ENCODE data around the gene ZNF207.
A peak's percentile ranks its signal among the peaks of the same experiment; 100 is the strongest.

ZNF207 gene

GRCh38 chr17:32330147-32330546, 19.8 kb upstream of the ZNF207 start:
- TF ChIP-seq CTCF (IDR thresholded peaks at IDR 0.05; ENCODE audit: insufficient read depth, low read length, missing control alignments), result no peak

GRCh38 chr17:32331243-32332040, 18.5 kb upstream of the ZNF207 start:
- TF ChIP-seq CTCF (IDR thresholded peaks at IDR 0.05; ENCODE audit: insufficient read depth, low read length, missing control alignments), result no peak
- CTCF ChIA-PET, result interaction anchor here (5.4 kb wide), 1 partner anchor 13 kb away, joined by 47 read pairs; no protein-coding TSS in a partner anchor
- DNase-seq (ENCODE audit: low read depth, low spot score), result no peak
- no peak overlapping the region for H3K4me3 ChIP-seq (ENCODE audit: low read depth, low read length)
- POLR2A ChIA-PET, result no interaction called here

More at GRCh38 chr17:32330147-32330546, 19.8 kb upstream of the ZNF207 start:
- ChIA-PET POLR2A (no interaction called here), CTCF (interaction anchor here (5.4 kb wide), 1 partner anchor 12 kb away, joined by 47 read pairs; no protein-coding TSS in a partner anchor)
- no peak for DNase-seq (ENCODE audit: low read depth, low spot score)
- H3K4me3 ChIP-seq (ENCODE audit: low read depth, low read length), result no peak overlapping the region

GRCh38 chr17:32333187-32333586, 16.8 kb upstream of the ZNF207 start:
- DNase-seq (ENCODE audit: low read depth, low spot score), result no peak
- CTCF ChIA-PET, result interaction anchor here (0.7 to 1.5 kb wide), 6 partner anchors 10 to 130 kb away, joined by 3 read pairs; no protein-coding TSS in a partner anchor
- no peak for TF ChIP-seq CTCF (IDR thresholded peaks at IDR 0.05; ENCODE audit: insufficient read depth, low read length, missing control alignments)
- H3K4me3 ChIP-seq (ENCODE audit: low read depth, low read length), result no peak overlapping the region
- POLR2A ChIA-PET, result no interaction called here

- POLR2A ChIA-PET, result interaction anchor here (0.7 kb wide), 2 partner anchors 11 to 16 kb away, joined by 3 read pairs; no protein-coding TSS in a partner anchor
- H3K4me3 ChIP-seq (ENCODE audit: low read depth, low read length), result no peak overlapping the region
- no peak for TF ChIP-seq CTCF (IDR thresholded peaks at IDR 0.05; ENCODE audit: insufficient read depth, low read length, missing control alignments)
- DNase-seq (ENCODE audit: low read depth, low spot score), result no peak
- CTCF ChIA-PET, result interaction anchor here (0.7 to 1.5 kb wide), 9 partner anchors 9 to 121 kb away, joined by 3 to 6 read pairs (median 3); no protein-coding TSS in a partner anchor
Observed at GRCh38 chr17:32335046-32335445, 14.9 kb upstream of the ZNF207 start.

- CTCF ChIA-PET, result interaction anchor here (0.7 to 1.3 kb wide), 5 partner anchors 8 to 25 kb away, joined by 3 to 6 read pairs (median 3); no protein-coding TSS in a partner anchor
- TF ChIP-seq CTCF (IDR thresholded peaks at IDR 0.05; ENCODE audit: insufficient read depth, low read length, missing control alignments), result no peak
- DNase-seq (ENCODE audit: low read depth, low spot score), result peak; percentile 76
- POLR2A ChIA-PET, result interaction anchor here (0.7 kb wide), 2 partner anchors 11 to 15 kb away, joined by 3 read pairs; no protein-coding TSS in a partner anchor
- H3K4me3 ChIP-seq (ENCODE audit: low read depth, low read length), result no peak overlapping the region
Observed at GRCh38 chr17:32335687-32336086, 14.3 kb upstream of the ZNF207 start.

All from AG04449 (cell line).